Adrenal gland (tissue), 5 donors: ENCODE measurements around the gene TCP11.

Experiments
- POLR2A ChIP-seq, 2 donors: fragments of 450-650 bp; IDR thresholded peaks; one replicate each; pipeline ENCODE4 v1.6.1; 2017; ENCODE audit warnings: antibody characterized with exemption in 2 of 2, mild to moderate bottlenecking in 2 of 2, moderate library complexity in 1 of 2
- TF ChIP-seq, protein P1 (sequence below), 6 experiments: fragments of 450-650 bp in 4 of 6; fragments of 200-600 bp in 2 of 6; sonication (generic) in 1 of 6; IDR thresholded peaks; 1 replicate in 5 of 6; 2 replicates in 1 of 6; pipeline versions ENCODE4 v1.5.1 to v1.8.0; 2016 to 2021; ENCODE audit warnings: antibody characterized with exemption in 6 of 6, mild to moderate bottlenecking in 2 of 6, moderate library complexity in 1 of 6
- donor health status: DM: no; HTN: no; CAD: no.

DNA sequence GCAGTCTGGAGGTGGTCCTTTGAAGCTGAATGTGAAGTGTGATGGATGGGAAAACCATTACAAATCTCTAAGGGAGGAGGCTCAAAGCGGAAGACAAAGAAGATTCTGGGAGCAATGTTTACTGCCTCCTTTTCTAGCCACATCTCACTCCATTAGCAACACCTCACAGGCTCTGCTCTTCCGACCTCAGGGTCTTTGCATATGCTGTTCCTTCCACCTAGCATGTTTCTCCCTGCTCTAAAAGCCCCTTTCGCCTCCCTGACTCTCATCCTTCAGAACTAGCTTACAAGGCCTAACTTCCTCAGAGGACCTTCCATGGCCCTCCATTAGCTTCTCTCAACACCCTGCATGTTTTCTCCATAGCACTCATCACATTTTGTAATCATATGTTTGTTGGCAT is 4.6 kb upstream of the TCP11 start:
- TF ChIP-seq, protein P1, sequence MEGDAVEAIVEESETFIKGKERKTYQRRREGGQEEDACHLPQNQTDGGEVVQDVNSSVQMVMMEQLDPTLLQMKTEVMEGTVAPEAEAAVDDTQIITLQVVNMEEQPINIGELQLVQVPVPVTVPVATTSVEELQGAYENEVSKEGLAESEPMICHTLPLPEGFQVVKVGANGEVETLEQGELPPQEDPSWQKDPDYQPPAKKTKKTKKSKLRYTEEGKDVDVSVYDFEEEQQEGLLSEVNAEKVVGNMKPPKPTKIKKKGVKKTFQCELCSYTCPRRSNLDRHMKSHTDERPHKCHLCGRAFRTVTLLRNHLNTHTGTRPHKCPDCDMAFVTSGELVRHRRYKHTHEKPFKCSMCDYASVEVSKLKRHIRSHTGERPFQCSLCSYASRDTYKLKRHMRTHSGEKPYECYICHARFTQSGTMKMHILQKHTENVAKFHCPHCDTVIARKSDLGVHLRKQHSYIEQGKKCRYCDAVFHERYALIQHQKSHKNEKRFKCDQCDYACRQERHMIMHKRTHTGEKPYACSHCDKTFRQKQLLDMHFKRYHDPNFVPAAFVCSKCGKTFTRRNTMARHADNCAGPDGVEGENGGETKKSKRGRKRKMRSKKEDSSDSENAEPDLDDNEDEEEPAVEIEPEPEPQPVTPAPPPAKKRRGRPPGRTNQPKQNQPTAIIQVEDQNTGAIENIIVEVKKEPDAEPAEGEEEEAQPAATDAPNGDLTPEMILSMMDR (IDR thresholded peaks at IDR 0.05), result no peak
- TF ChIP-seq POLR2A (IDR thresholded peaks at IDR 0.05), result no peak
